Stimulated activated memory B cell treated with anti-CD40 and anti-IgM and Interleukin-4, amounts not matched to agents 10 μg/mL and 1 μg/mL and 100 μg/mL, for 72 hours (primary cell): Measurements from ENCODE around the gene PCNX1.
A peak's percentile ranks its signal among the peaks of the same experiment; 100 is the strongest.
"Not testable (repeated sequence)": the region's sequence is repeated elsewhere in the genome, so short reads cannot be mapped to it uniquely, and the experiment has no call there.

Experiments used
- ATAC-seq: fragments of 150-1000 bp; cut with Tn5 transposase; 2 replicates; pipeline ENCODE4 v1.10.0; 2021
- H3K27ac Mint-ChIP-seq: one replicate; pipeline ENCODE4 v1.8.0; 2022; ENCODE audit warnings: mild to moderate bottlenecking, mixed read lengths
- H3K27me3 Mint-ChIP-seq: one replicate; pipeline ENCODE4 v1.8.0; 2022; ENCODE audit warnings: mixed read lengths
- H3K36me3 Mint-ChIP-seq: one replicate; pipeline ENCODE4 v1.8.0; 2022; ENCODE audit warnings: mixed read lengths
- H3K4me1 Mint-ChIP-seq: one replicate; pipeline ENCODE4 v1.8.0; 2022; ENCODE audit warnings: mixed read lengths
- H3K4me3 Mint-ChIP-seq: one replicate; pipeline ENCODE4 v1.8.0; 2022; ENCODE audit warnings: mild to moderate bottlenecking, moderate library complexity, mixed read lengths
- H3K9me3 Mint-ChIP-seq: one replicate; pipeline ENCODE4 v1.8.0; 2022; ENCODE audit warnings: mixed read lengths

The PCNX1 gene

DNA sequence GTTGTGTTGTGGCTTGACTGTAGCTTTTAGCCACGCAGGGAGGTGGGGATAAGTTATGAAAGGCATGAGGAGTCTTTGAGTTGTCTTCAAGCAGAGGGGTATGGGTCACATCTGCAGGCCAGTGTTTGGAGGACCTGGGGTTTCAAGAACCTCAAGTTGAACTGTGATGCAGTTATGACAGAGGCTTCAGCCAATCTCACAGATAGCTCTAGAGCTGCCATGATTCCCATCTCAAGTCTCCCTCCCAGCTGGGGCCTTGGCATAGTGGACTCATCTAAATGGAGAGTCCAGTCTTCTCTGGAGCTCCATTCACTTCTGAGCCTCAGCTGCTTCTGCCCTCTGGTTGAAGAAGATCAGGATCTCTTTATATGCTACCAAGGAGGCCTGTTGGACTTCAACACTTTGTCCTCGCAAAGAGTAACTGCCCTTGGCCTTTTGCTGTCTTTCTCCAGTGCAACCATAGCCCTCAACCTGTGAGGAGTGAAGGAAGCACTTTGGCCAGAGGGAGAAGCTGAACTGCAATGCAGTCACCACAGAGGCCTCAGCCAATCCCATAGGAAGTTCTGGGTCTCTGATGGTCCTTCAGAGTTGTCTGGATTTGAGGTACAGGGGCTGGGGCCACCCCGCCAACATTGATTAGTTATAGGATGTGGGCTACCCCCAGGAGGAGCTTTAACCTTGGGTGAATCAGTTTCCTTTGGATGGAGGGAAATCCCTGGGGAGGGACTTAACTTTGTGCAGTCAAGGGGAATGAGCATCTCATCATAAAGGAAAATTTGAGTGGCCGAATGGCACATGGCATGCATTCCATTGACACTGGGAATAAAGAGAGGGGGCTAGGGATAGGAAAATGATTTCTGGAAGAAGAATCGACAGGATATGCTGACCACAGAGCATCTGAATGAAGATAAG is 230.5 kb downstream of the PCNX1 start:
- H3K27ac Mint-ChIP-seq: no peak overlapping the region
- no peak for ATAC-seq
- no peak overlapping the region for H3K4me3 Mint-ChIP-seq

GRCh38 chr14:71138448-71139293 is 231.4 kb downstream of the PCNX1 start:
- no peaks in the 10 kb centered on the region for H3K27me3 Mint-ChIP-seq
- H3K4me1 Mint-ChIP-seq: peaks cover 38% of the 10 kb centered on the region
- peak; percentile 74 for ATAC-seq
- no peaks in the 10 kb centered on the region for H3K36me3 Mint-ChIP-seq
- H3K27ac Mint-ChIP-seq: no peak overlapping the region
- no peak overlapping the region for H3K4me3 Mint-ChIP-seq
- H3K9me3 Mint-ChIP-seq: peaks cover 2% of the 10 kb centered on the region

More for the DNA sequence above, 230.5 kb downstream of the PCNX1 start:
- Mint-ChIP-seq H3K4me1 (peaks cover 29% of the 10 kb centered on the region), H3K27me3 (no peaks in the 10 kb centered on the region), H3K9me3 (peaks cover 2% of the 10 kb centered on the region), H3K36me3 (no peaks in the 10 kb centered on the region)

GRCh38 chr14:71139294-71139946 is 232.2 kb downstream of the PCNX1 start:
- Mint-ChIP-seq H3K4me3 (no peak overlapping the region), H3K27ac (no peak overlapping the region), H3K4me1 (peaks cover 38% of the 10 kb centered on the region), H3K36me3 (no peaks in the 10 kb centered on the region), H3K27me3 (no peaks in the 10 kb centered on the region), H3K9me3 (peaks cover 2% of the 10 kb centered on the region)
- no peak for ATAC-seq

DNA sequence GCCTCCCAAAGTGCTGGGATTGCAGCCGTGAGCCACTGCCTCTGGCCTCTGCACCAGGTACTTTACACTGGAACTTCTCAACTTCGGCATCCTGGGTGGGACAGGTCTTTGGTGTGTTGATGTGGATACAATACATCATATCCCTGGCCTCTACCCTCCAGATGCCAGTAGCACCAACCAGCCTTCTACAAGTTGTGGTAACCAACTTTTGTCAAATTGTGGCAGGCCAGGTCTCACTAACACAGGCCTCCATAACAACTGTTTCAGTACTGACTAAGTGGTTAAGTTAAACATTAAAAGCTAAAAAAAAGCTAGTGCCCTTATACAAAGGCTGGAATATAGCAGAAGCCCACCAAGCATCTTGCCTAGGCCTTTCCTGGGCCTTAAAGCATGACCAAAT is 232.9 kb downstream of the PCNX1 start:
- ATAC-seq: no peak
- H3K4me3 Mint-ChIP-seq: no peak overlapping the region
- H3K27ac Mint-ChIP-seq: no peak overlapping the region
- no peaks in the 10 kb centered on the region for H3K27me3 Mint-ChIP-seq
- peaks cover 2% of the 10 kb centered on the region for H3K9me3 Mint-ChIP-seq
- no peaks in the 10 kb centered on the region for H3K36me3 Mint-ChIP-seq
- H3K4me1 Mint-ChIP-seq: peaks cover 38% of the 10 kb centered on the region

DNA sequence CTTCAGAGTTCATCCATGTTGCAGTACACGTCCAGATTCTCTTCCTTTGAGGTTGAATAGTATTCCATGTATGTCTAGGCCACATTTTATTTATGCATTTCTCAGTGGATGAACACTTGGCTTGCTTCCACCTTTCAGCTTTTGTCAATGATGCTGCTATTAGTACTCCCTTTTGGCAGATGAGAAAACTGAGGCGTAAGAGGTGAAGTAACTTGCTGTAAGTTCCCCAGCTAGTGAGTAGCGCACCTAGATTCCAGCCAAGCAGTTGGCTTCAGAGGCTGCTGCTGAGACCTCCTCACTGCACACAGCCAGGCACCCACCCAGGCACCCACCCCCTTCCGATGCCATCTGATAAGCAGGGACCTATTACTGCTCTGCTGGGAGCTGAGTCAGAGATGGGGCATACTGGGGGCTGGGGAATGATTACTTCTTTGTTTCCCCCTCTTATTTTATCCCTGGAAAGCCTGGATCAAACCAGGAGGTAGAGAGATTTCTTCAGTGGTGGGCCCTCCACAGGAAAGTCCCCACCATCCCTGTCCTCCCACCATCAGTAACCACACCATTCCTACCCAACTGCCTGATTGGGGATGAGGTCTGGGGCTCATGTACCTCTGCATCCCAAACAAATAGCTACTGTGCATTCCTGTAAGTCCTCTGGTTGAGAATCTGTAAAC is 234.6 kb downstream of the PCNX1 start:
- H3K4me1 Mint-ChIP-seq: peaks cover 38% of the 10 kb centered on the region
- peak overlapping the region; percentile 70 for H3K27ac Mint-ChIP-seq
- no peaks in the 10 kb centered on the region for H3K36me3 Mint-ChIP-seq
- no peaks in the 10 kb centered on the region for H3K27me3 Mint-ChIP-seq
- ATAC-seq: no peak
- H3K4me3 Mint-ChIP-seq: no peak overlapping the region
- no peaks in the 10 kb centered on the region for H3K9me3 Mint-ChIP-seq

DNA sequence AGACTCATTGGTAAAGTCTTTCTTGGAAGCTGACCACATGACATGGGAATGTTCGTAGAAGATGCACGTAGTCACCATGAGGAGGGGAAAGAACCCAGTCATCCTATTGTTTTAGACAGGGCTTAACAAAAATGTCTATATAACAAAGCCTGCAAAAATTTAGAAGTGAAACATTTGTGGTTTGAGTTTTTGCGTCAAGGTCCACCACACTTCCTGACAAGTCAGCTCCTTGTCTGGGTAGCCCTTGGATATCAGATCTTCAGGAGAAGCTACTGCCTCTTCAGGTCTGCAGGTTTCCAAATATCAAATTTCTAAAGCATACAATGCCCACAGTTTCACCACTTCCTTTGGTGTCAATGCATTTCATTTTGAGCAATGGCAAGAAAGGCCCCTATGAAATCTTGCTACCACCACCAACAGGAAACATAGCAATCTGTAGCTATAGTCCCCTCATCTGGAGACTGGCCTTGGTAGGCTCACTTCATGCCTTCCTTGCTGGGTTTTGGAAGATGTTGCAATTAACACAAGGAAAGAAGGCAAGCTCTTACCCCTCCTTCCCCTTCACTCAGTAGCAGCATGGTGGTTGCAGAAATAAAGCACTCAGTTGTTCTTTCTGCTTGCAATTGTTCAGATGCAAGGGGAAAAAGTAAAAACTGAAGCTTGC is 235.2 kb downstream of the PCNX1 start:
- Mint-ChIP-seq H3K27me3 (no peaks in the 10 kb centered on the region), H3K9me3 (no peaks in the 10 kb centered on the region), H3K4me3 (no peak overlapping the region), H3K27ac (peak overlapping the region; percentile 70), H3K36me3 (no peaks in the 10 kb centered on the region), H3K4me1 (peaks cover 38% of the 10 kb centered on the region)
- peak; percentile 74 for ATAC-seq

GRCh38 chr14:71143381-71144290 is 236.4 kb downstream of the PCNX1 start:
- H3K36me3 Mint-ChIP-seq: no peaks in the 10 kb centered on the region
- H3K4me3 Mint-ChIP-seq: no peak overlapping the region
- no peak for ATAC-seq
- H3K27ac Mint-ChIP-seq: peak overlapping the region; percentile 70
- H3K4me1 Mint-ChIP-seq: peaks cover 37% of the 10 kb centered on the region
- H3K9me3 Mint-ChIP-seq: no peaks in the 10 kb centered on the region
- H3K27me3 Mint-ChIP-seq: no peaks in the 10 kb centered on the region

DNA sequence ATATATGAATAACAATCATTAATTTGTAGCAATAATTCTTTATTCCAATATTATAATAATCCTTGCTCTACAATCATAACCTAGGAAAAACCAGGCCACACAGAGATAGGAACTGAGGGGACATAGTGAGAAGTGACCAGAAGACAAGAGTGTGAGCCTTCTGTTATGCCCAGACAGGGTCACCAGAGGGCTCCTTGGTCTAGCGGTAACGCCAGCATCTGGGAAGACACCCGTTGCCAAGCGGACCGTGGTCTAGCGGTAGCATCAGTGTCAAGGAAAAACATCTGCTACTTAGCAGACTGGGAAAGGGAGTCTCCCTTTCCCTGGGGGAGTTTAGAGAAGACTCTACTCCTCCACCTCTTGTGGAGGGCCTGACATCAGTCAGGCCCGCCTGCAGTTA is 240.1 kb downstream of the PCNX1 start:
- not testable (repeated sequence) for H3K4me3 Mint-ChIP-seq, H3K27me3 Mint-ChIP-seq, H3K27ac Mint-ChIP-seq, ATAC-seq, H3K36me3 Mint-ChIP-seq
- Mint-ChIP-seq H3K9me3 (peaks cover 11% of the 10 kb centered on the region), H3K4me1 (peaks cover 13% of the 10 kb centered on the region)

GRCh38 chr14:71148627-71149026 is 241.4 kb downstream of the PCNX1 start:
- Mint-ChIP-seq H3K9me3 (peaks cover 11% of the 10 kb centered on the region), H3K27ac (no peak overlapping the region), H3K27me3 (no peaks in the 10 kb centered on the region), H3K4me3 (no peak overlapping the region), H3K4me1 (no peaks in the 10 kb centered on the region), H3K36me3 (peaks cover 9% of the 10 kb centered on the region)
- no peak for ATAC-seq

- Mint-ChIP-seq H3K36me3 (peaks cover 9% of the 10 kb centered on the region), H3K27ac (no peak overlapping the region), H3K27me3 (peaks cover 11% of the 10 kb centered on the region), H3K4me3 (no peak overlapping the region), H3K4me1 (no peaks in the 10 kb centered on the region), H3K9me3 (peaks cover 11% of the 10 kb centered on the region)
- ATAC-seq: no peak
Measured at GRCh38 chr14:71150737-71151136, 243.5 kb downstream of the PCNX1 start.

DNA sequence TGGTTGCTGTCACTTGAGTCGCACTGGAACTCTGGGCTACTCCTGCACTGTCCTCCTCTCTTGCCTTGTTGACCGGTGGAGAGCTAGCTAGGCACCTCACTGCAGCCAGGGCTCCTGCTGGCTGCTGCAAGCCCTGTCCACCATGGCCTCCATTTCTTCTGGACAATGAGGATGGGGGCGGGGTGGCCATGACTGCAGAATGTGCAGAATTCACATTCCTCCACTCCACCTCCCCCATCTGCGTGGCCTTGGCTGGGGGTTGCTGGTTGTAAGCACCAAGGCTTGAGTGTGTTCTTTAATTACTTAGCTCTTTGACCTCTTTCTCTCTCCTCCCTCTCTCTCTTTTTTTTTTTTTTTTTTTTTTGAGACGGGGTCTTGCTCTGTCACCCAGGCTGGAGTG is 248.5 kb downstream of the PCNX1 start:
- no peak overlapping the region for H3K4me3 Mint-ChIP-seq
- no peaks in the 10 kb centered on the region for H3K36me3 Mint-ChIP-seq
- no peak for ATAC-seq
- H3K9me3 Mint-ChIP-seq: no peaks in the 10 kb centered on the region
- H3K4me1 Mint-ChIP-seq: no peaks in the 10 kb centered on the region
- H3K27ac Mint-ChIP-seq: no peak overlapping the region
- peaks cover 31% of the 10 kb centered on the region for H3K27me3 Mint-ChIP-seq

DNA sequence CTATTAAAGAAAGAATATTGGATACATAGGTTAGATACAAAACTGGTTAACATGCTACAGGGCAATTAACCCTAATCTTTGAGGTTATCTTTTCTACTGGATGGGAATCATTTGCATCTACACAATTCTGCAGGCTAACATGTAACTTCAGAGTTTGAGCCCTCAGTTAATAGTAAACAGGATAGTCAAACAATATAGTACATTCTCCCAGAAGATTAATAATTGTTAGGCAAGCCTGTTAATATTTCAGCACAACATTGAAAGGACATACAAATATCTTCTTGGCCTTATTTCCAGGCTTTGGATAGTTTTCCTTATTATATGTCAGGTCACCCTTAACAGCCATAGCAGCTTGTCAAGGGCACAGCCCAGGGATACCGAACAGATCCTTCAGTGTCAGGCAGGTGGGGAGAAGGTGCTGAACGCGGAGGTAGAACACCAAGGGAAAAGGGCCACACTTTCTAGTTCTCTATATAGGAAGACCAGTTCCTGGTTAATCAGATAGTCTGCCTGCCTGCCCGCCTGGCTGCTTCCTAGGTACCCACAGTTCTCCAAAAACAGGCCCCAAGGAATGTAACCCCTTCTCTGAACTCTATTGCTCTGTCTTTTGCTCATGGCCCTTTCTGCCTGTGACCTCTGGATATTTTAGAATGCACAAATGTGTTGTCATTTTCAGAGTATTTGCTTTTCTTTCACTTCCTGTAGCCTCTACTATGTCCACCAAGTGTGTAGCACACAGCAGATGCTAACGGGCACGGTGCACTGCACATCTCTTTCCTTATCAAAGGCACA is 256.0 kb downstream of the PCNX1 start:
- Mint-ChIP-seq H3K4me3 (no peak overlapping the region), H3K9me3 (no peaks in the 10 kb centered on the region), H3K27me3 (no peaks in the 10 kb centered on the region), H3K36me3 (no peaks in the 10 kb centered on the region), H3K4me1 (peaks cover 10% of the 10 kb centered on the region), H3K27ac (no peak overlapping the region)
- peak; percentile 43 for ATAC-seq
